Measurements from ENCODE around the gene ARHGAP6.
"Not testable (repeated sequence)": the region's sequence is repeated elsewhere in the genome, so short reads cannot be mapped to it uniquely, and the experiment has no call there.

The ARHGAP6 gene

GRCh38 chrX:11546917-11547316 is 118.8 kb downstream of the ARHGAP6 start:
- Mint-ChIP-seq H3K27me3 (peaks cover 7 to 28% of the 10 kb centered on the region in 2 donors), H3K27ac (no peak overlapping the region), H3K9me3 (no peaks in the 10 kb centered on the region), H3K4me1 (ENCODE audit: low read depth in 2 of 2) (no peaks in the 10 kb centered on the region), H3K4me3 (no peak overlapping the region), H3K36me3 (ENCODE audit: insufficient read depth) (no peaks in the 10 kb centered on the region)
- no peak for DNase-seq
- no peak for ATAC-seq (replicated peaks)

- no peak for ATAC-seq (replicated peaks)
- Mint-ChIP-seq H3K4me3 (no peak overlapping the region), H3K27ac (no peak overlapping the region), H3K36me3 (ENCODE audit: insufficient read depth) (no peaks in the 10 kb centered on the region), H3K9me3 (no peaks in the 10 kb centered on the region), H3K27me3 (no peaks in the 10 kb centered on the region), H3K4me1 (ENCODE audit: low read depth in 2 of 2) (no peaks in the 10 kb centered on the region)
- DNase-seq = no peak
Measured at GRCh38 chrX:11543249-11543648, 122.5 kb downstream of the ARHGAP6 start.

- Mint-ChIP-seq H3K36me3 (ENCODE audit: insufficient read depth) (no peaks in the 10 kb centered on the region), H3K9me3 (no peaks in the 10 kb centered on the region), H3K4me1 (ENCODE audit: low read depth in 2 of 2) (no peaks in the 10 kb centered on the region), H3K4me3 (no peak overlapping the region), H3K27ac (no peak overlapping the region), H3K27me3 (no peaks in the 10 kb centered on the region)
- no peak for DNase-seq
- no peak for ATAC-seq (replicated peaks)
Measured at GRCh38 chrX:11541510-11541909, 124.2 kb downstream of the ARHGAP6 start.

DNA sequence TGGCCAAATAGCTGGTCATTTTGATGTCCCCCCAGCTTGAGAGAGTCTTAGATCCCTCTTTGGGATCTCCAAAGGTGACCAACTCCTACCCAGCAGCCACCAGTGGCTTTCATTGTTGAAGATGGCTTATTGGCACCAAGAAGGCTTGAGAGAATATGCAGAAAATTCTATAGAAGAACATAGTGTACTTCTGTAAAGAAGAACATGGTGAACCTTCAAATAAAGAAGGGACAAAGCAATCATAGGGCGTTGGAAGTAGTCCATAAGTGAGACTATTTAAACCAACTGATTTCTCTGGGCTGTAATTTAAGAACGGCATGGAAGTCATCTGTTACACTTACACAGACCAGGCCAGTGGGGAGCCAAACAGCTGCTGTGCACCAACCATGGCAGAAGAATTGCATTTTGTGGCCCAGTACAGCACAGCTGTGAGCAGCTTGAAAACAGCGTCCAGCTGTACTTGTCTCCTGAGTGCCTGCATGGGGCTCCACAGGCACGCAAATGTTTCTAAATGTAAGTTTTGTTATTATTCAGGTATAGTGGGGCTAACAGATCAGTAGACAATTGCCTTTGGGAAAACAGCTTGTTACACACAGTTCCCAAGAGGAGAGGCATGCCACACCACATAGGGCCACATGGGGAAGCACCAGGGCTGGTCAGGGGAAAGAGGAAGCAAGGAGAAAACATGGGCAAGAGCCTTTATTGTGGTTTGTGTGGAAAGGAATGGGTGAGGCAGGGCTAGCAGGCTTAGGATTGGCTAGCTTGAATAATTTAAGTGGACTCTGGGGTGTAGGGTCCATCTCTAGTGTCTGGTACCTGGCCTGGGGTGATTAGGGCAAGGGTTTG is 125.0 kb downstream of the ARHGAP6 start:
- H3K27ac Mint-ChIP-seq = no peak overlapping the region
- no peaks in the 10 kb centered on the region for H3K36me3 Mint-ChIP-seq (ENCODE audit: insufficient read depth)

DNA sequence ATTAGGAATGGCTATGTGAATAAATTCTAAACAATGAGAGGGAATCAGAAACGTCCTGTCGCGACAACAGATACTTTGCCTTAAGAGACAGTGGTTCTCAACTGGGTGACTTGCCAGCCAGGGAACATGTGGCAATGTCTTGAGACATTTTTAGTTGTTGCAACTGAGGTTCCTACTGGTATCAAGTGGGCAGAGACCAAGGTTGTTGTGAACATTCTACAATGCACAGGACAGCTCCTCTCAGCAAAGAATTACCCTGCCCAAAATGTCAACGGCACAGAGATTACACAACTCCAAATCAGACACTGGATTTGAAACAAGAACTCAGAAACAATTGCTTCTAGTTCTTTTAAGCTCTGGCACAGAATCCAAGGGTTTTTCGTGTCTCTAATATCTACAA is 128.6 kb downstream of the ARHGAP6 start:
- no peak overlapping the region for H3K4me3 Mint-ChIP-seq
- no peaks in the 10 kb centered on the region for H3K27me3 Mint-ChIP-seq
- no peak for DNase-seq
- H3K36me3 Mint-ChIP-seq (ENCODE audit: insufficient read depth) = no peaks in the 10 kb centered on the region
- no peaks in the 10 kb centered on the region for H3K4me1 Mint-ChIP-seq (ENCODE audit: low read depth in 2 of 2)
- H3K27ac Mint-ChIP-seq = no peak overlapping the region
- no peaks in the 10 kb centered on the region for H3K9me3 Mint-ChIP-seq
- ATAC-seq (replicated peaks) = no peak

More for the DNA sequence above, 125.0 kb downstream of the ARHGAP6 start:
- H3K4me3 Mint-ChIP-seq = no peak overlapping the region
- no peaks in the 10 kb centered on the region for H3K4me1 Mint-ChIP-seq (ENCODE audit: low read depth in 2 of 2)
- H3K27me3 Mint-ChIP-seq = no peaks in the 10 kb centered on the region
- no peaks in the 10 kb centered on the region for H3K9me3 Mint-ChIP-seq
- DNase-seq = no peak
- no peak for ATAC-seq (replicated peaks)

DNA sequence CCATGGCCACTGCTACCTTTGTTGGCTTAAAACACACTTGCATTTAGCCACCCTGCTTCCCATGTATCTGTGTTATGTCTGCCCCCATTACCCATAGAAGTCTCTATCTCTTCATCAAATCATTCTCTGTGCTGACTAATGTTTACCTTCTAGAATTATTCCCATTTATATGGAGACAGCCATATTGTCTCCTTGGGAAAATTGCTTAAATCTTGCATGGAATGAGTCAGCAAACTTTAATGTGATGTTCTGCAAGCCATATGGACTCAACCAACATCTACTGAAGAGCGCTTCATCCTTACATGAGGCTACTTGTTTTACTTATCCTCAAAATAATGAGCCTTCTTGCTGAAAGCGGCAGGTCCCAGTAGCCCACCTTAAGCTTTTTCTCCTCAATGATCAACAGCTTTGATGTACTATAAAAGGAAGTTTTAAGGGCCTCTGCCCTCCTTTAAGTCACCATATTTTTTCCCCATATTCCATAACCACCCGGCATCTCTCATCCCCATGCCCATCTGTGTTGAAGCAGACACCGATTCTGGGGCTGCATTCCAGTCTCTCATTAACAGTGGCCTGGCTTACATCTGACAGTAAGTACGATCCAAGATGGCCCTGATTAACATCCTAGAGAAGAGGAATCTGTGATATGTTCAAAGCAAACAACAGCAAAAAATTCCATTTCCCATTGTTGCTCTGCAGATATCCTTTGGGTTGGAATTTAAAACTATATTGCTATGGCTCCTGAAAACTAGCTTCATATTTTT is 130.4 kb downstream of the ARHGAP6 start:
- Mint-ChIP-seq H3K9me3 (no peaks in the 10 kb centered on the region), H3K4me3 (no peak overlapping the region), H3K36me3 (ENCODE audit: insufficient read depth) (no peaks in the 10 kb centered on the region), H3K27me3 (no peaks in the 10 kb centered on the region), H3K4me1 (ENCODE audit: low read depth in 2 of 2) (no peaks in the 10 kb centered on the region), H3K27ac (no peak overlapping the region)
- DNase-seq (no peak), ATAC-seq (replicated peaks) (no peak)

DNA sequence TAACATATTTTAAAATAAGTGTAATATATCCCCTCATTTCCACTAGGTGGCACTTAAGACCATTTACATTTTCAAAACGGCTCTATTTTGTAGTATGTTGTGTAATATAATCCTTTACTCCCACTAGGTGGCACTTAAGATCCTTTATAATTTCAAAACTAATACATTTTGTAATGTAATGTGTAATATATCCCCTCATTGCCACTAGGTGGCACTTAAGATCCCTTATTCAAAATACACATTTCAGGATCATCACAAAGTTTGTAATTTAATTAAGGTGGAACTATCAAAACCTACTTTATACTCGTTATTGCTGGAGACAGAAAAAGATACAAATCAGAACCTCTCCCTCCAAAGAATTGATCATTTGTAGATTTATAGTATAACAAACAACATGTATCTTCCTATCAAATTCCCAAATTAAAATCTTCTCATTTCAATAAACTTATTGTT is 132.5 kb downstream of the ARHGAP6 start:
- ATAC-seq (replicated peaks) = peak; percentile 99
- DNase-seq = peak in 1 of 3 experiments; percentile 0
- Mint-ChIP-seq H3K27me3 (no peaks in the 10 kb centered on the region), H3K27ac (no peak overlapping the region), H3K9me3 (no peaks in the 10 kb centered on the region), H3K36me3 (ENCODE audit: insufficient read depth) (no peaks in the 10 kb centered on the region), H3K4me3 (no peak overlapping the region), H3K4me1 (ENCODE audit: low read depth in 2 of 2) (no peaks in the 10 kb centered on the region)

DNA sequence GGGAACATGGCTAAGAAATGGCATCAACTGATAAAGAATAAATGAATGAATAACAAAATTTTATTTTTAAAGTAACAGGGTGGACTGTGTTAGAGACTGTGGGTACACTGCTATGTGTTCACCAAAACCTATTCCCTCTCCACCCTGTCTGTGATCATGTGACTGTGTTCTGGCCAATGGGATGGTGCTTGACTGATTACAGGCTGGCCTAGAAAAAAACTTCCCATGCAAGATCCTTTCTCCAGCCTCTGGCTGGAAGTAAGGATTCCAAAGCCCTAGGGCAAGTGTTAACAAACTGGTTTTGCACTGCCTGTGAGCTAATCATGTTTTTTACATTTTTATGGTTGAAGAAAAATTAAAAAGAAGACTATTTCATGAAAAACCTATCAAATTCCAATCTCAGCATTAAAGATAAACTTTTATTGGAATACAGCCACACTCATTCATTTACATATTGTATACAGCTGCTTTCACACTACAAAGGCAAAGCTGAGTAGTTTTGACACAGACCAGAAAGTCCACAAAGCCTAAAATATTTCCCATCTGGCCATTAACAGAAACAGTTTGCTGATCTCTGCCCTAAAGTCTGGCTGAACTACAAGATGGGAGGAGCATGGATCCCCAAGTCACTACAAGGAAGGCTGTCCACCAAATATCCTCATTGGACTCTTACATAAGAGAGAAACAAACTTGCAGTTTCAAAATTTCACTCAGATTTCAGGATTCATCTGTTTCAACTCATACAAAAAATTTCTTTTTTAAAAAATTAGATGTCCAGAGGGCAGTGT is 133.2 kb downstream of the ARHGAP6 start:
- Mint-ChIP-seq H3K27me3 (no peaks in the 10 kb centered on the region), H3K4me1 (ENCODE audit: low read depth in 2 of 2) (no peaks in the 10 kb centered on the region), H3K36me3 (ENCODE audit: insufficient read depth) (no peaks in the 10 kb centered on the region), H3K27ac (no peak overlapping the region), H3K4me3 (no peak overlapping the region), H3K9me3 (no peaks in the 10 kb centered on the region)
- ATAC-seq (replicated peaks) = no peak
- no peak for DNase-seq

- DNase-seq (no peak), ATAC-seq (replicated peaks) (no peak)
- H3K9me3 Mint-ChIP-seq = no peaks in the 10 kb centered on the region
- no peaks in the 10 kb centered on the region for H3K4me1 Mint-ChIP-seq (ENCODE audit: low read depth in 2 of 2)
- H3K27me3 Mint-ChIP-seq = no peaks in the 10 kb centered on the region
- no peak overlapping the region for H3K4me3 Mint-ChIP-seq
- no peaks in the 10 kb centered on the region for H3K36me3 Mint-ChIP-seq (ENCODE audit: insufficient read depth)
- no peak overlapping the region for H3K27ac Mint-ChIP-seq
Measured at GRCh38 chrX:11531226-11531625, 134.5 kb downstream of the ARHGAP6 start.

GRCh38 chrX:11530621-11531020 is 135.1 kb downstream of the ARHGAP6 start:
- no peak for ATAC-seq (replicated peaks)
- no peaks in the 10 kb centered on the region for H3K9me3 Mint-ChIP-seq

GRCh38 chrX:11528623-11529022 is 137.1 kb downstream of the ARHGAP6 start:
- Mint-ChIP-seq H3K9me3 (no peaks in the 10 kb centered on the region), H3K4me1 (ENCODE audit: low read depth in 2 of 2) (no peaks in the 10 kb centered on the region), H3K27ac (no peak overlapping the region), H3K27me3 (no peaks in the 10 kb centered on the region), H3K36me3 (ENCODE audit: insufficient read depth) (no peaks in the 10 kb centered on the region), H3K4me3 (no peak overlapping the region)
- no peak for ATAC-seq (replicated peaks)
- DNase-seq = no peak

More at GRCh38 chrX:11530621-11531020, 135.1 kb downstream of the ARHGAP6 start:
- H3K4me1 Mint-ChIP-seq (ENCODE audit: low read depth in 2 of 2) = no peaks in the 10 kb centered on the region
- no peaks in the 10 kb centered on the region for H3K36me3 Mint-ChIP-seq (ENCODE audit: insufficient read depth)
- H3K27me3 Mint-ChIP-seq = no peaks in the 10 kb centered on the region
- H3K27ac Mint-ChIP-seq = no peak overlapping the region
- no peak for DNase-seq
- H3K4me3 Mint-ChIP-seq = no peak overlapping the region

DNA sequence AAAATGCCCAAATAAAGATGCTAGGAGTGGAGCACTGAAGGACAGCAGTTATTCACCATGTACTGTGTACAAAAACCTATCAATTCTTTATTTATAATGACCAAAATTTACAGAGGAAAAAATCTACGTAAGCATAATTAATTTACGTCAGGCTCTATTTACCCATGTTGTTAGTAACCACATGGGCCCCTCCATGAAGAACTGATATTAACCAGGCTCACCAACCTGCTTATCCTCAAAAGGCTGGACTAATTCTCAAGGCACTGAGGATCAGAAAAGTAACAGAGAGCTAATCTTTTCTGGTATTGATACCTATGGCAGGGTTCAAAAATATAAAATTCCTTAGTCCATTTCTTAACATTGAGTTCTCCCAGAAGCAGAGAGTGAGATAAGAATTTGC is 140.0 kb downstream of the ARHGAP6 start:
- peaks cover 0 to 12% of the 10 kb centered on the region in 2 donors for H3K27me3 Mint-ChIP-seq
- H3K36me3 Mint-ChIP-seq (ENCODE audit: insufficient read depth) = no peaks in the 10 kb centered on the region
- DNase-seq = no peak
- H3K4me3 Mint-ChIP-seq = no peak overlapping the region
- H3K9me3 Mint-ChIP-seq = no peaks in the 10 kb centered on the region
- H3K4me1 Mint-ChIP-seq (ENCODE audit: low read depth in 2 of 2) = no peaks in the 10 kb centered on the region
- ATAC-seq (replicated peaks) = no peak
- no peak overlapping the region for H3K27ac Mint-ChIP-seq

GRCh38 chrX:11519234-11519633 is 146.5 kb downstream of the ARHGAP6 start:
- not testable (repeated sequence) for H3K4me1 Mint-ChIP-seq (ENCODE audit: low read depth in 2 of 2); H3K4me3 Mint-ChIP-seq; H3K9me3 Mint-ChIP-seq; DNase-seq; H3K27ac Mint-ChIP-seq; H3K36me3 Mint-ChIP-seq (ENCODE audit: insufficient read depth); ATAC-seq (replicated peaks)
- H3K27me3 Mint-ChIP-seq = peaks cover 0 to 12% of the 10 kb centered on the region in 2 donors

Data from effector memory CD8-positive, alpha-beta T cell (primary cell).